Transverse colon (tissue), 4 donors: ENCODE results near the gene CNOT11. TPM values are rescaled to one million over a fixed set of nuclear protein-coding genes. Genes with fewer than 3 reads are reported as not detected.

Source experiments
- DNase-seq: peaks from one replicate; pipeline ENCODE4 v3.0.0-alpha.2; 2019
- H3K27ac ChIP-seq, 4 donors: fragments of 200-600 bp; sonication (generic); 2 replicates each; pipeline ENCODE4 v1.5.1; 2016 to 2018; ENCODE audit warnings: inconsistent platforms in 4 of 4
- H3K27me3 ChIP-seq: fragments of 200-600 bp; sonication (generic); 2 replicates; pipeline ENCODE4 v1.5.1; 2017; ENCODE audit warnings: inconsistent platforms
- H3K36me3 ChIP-seq, 4 donors: fragments of 200-600 bp; sonication (generic); 2 replicates each; pipeline ENCODE4 v1.5.1; 2017 to 2019; ENCODE audit warnings: inconsistent platforms in 4 of 4
- H3K4me1 ChIP-seq, 4 donors: fragments of 200-600 bp; sonication (generic); 2 replicates each; pipeline ENCODE4 v1.5.1; 2017 to 2020; ENCODE audit warnings: inconsistent platforms in 4 of 4
- H3K4me3 ChIP-seq, 4 donors: fragments of 200-600 bp; sonication (generic); 1 replicate in 1 of 4; 2 replicates in 3 of 4; pipeline versions ENCODE4 v1.5.1 to v1.6.1; 2017 to 2019; ENCODE audit warnings: inconsistent platforms in 4 of 4
- H3K9me3 ChIP-seq, 2 donors: fragments of 200-600 bp; sonication (generic); 2 replicates each; pipeline ENCODE4 v1.5.1; 2017 to 2019; ENCODE audit warnings: inconsistent platforms in 2 of 2
- CTCF ChIP-seq, 5 experiments: fragments of 200-600 bp in 3 of 5; fragments of 450-650 bp in 2 of 5; sonication (generic) in 3 of 5; IDR thresholded peaks; 1 replicate in 2 of 5; 2 replicates in 3 of 5; pipeline ENCODE4 v1.5.1; 2016 to 2017; ENCODE audit warnings: antibody characterized with exemption in 5 of 5, inconsistent platforms in 3 of 5, mild to moderate bottlenecking in 2 of 5, moderate library complexity in 1 of 5
- EP300 ChIP-seq: sonication (generic); formaldehyde crosslinking; IDR thresholded peaks from one replicate; pipeline ENCODE4 v1.6.1; 2017; ENCODE audit warnings: antibody characterized with exemption, low read depth
- POLR2A ChIP-seq: fragments of 450-650 bp; IDR thresholded peaks from one replicate; pipeline ENCODE4 v1.6.1; 2016; ENCODE audit warnings: antibody characterized with exemption, mild to moderate bottlenecking, moderate library complexity
- POLR2AphosphoS5 ChIP-seq, 3 donors: sonication (generic); formaldehyde crosslinking; IDR thresholded peaks; one replicate each; pipeline ENCODE4 v1.6.1; 2016; ENCODE audit warnings: antibody characterized with exemption in 3 of 3
- WGBS, 2 donors: methylation state at CpG; one replicate each; pipeline ENCODE4 v1.1.5; 2018; ENCODE audit warnings: low coverage in 1 of 2; 5-methylcytosine and 5-hydroxymethylcytosine counted together
- in situ Hi-C, 4 donors: fragments of 200-750 bp; cut with MboI; loops; one replicate each; pipeline versions ENCODE4 v1.15.0 to v1.15.1; 2017; ENCODE audit warnings: low sequenced_read_pairs in 3 of 4, low pct_ligation_motif_present in 1 of 4, low pct_unique_long_range_greater_than_20kb in 1 of 4
- intact Hi-C: fragments of 100-400 bp; cut with DNase I; formaldehyde crosslinking; loops from one replicate; pipeline ENCODE4 v1.15.1; 2023; ENCODE audit warnings: low total_unique reads
- total RNA-seq, 4 donors: library from RNA; depleted of rRNA; stranded (reverse); fragments of >200 nt; gene quantifications; one replicate each; pipeline ENCODE4 v1.1.0, GENCODE V29; 2016

CNOT11 gene
- total RNA-seq, 4 donors from 2014 or later = 36.8 to 48.4 (median 37.6) TPM

GRCh38 chr2:101277111-101277510, 24.4 kb downstream of the CNOT11 start:
- TF ChIP-seq POLR2AphosphoS5 (IDR thresholded peaks at IDR 0.05) (no peak), POLR2A (no peak), EP300 (no peak), CTCF (IDR thresholded peaks at IDR 0.05) (no peak)
- Histone ChIP-seq H3K4me1 (no peaks in the 10 kb centered on the region), H3K9me3 (no peaks in the 10 kb centered on the region), H3K4me3 (no peak overlapping the region), H3K27ac (no peak overlapping the region), H3K36me3 (peaks cover 0 to 67% (median 22%) of the 10 kb centered on the region in 4 donors), H3K27me3 (no peaks in the 10 kb centered on the region)
- intact Hi-C loops = no loop called here
- in situ Hi-C loops = no loop called here
- WGBS, 2 donors = 66 to 77% methylated on average over 4 to 7 of the region's 7 CpGs
- DNase-seq = no peak

DNA sequence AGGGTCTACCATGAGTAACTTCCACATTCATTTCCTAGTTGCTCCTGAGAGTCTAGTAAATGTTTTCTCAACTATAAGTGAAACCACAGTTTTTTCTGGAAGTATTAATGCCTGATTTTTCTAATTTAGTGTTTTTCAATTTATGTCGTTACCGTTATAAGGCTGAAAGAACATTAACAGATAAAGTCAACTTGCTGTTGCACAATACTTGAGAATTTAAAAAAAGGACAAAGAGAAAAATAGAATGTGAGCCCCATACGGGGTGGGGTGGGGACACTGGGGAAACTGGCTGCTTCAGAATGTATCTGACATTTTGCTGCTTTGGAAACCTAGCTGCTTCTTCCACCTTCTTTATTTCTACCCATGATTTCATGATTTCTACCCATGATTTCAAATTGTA, 26.2 kb downstream of the CNOT11 start:
- in situ Hi-C loops (no loop called here), intact Hi-C loops (no loop called here)
- Histone ChIP-seq H3K27ac (no peak overlapping the region), H3K4me3 (no peak overlapping the region), H3K36me3 (peaks cover 0 to 60% (median 22%) of the 10 kb centered on the region in 4 donors), H3K4me1 (no peaks in the 10 kb centered on the region), H3K27me3 (no peaks in the 10 kb centered on the region), H3K9me3 (no peaks in the 10 kb centered on the region)
- TF ChIP-seq POLR2A (no peak), POLR2AphosphoS5 (IDR thresholded peaks at IDR 0.05) (no peak), CTCF (IDR thresholded peaks at IDR 0.05) (no peak), EP300 (no peak)
- 87 to 96% methylated on average over 3 of the region's 3 CpGs for WGBS, 2 donors
- DNase-seq = no peak

DNA sequence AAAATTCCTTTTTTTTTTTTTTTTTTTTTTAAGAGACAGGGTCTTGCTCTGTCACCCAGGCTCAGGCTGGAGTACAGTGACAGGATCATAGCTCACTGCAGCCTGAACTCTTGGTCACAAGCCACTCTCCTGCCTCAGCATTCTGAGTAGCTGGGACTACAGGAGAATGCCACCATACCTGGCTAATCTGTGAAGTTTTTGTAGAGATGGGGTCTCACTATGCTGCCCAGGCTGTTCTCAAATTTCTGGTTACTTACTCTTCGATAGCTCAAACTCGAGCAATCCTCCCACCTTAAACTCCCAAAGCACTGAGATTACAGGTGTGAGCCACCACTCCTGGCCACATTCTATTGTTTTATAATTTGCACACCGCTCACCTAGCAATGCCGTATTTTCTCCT, 28.8 kb downstream of the CNOT11 start:
- TF ChIP-seq POLR2AphosphoS5 (IDR thresholded peaks at IDR 0.05) (no peak), CTCF (IDR thresholded peaks at IDR 0.05) (no peak), EP300 (no peak), POLR2A (no peak)
- no peak for DNase-seq
- intact Hi-C loops (no loop called here), in situ Hi-C loops (no loop called here)
- 94 to 99% methylated on average over 2 to 4 of the region's 4 CpGs for WGBS, 2 donors
- H3K4me3 ChIP-seq = no peak overlapping the region
- no peaks in the 10 kb centered on the region for H3K27me3 ChIP-seq
- no peak overlapping the region for H3K27ac ChIP-seq
- H3K9me3 ChIP-seq = no peaks in the 10 kb centered on the region
- H3K36me3 ChIP-seq = peaks cover 0 to 64% (median 26%) of the 10 kb centered on the region in 4 donors
- H3K4me1 ChIP-seq = no peaks in the 10 kb centered on the region

- Histone ChIP-seq H3K27me3 (no peaks in the 10 kb centered on the region), H3K4me3 (no peak overlapping the region), H3K36me3 (peaks cover 0 to 72% (median 32%) of the 10 kb centered on the region in 4 donors), H3K27ac (no peak overlapping the region), H3K9me3 (no peaks in the 10 kb centered on the region), H3K4me1 (no peaks in the 10 kb centered on the region)
- no peak for DNase-seq
- no peak for TF ChIP-seq CTCF (IDR thresholded peaks at IDR 0.05)
- no peak for TF ChIP-seq POLR2AphosphoS5 (IDR thresholded peaks at IDR 0.05)
- no peak for TF ChIP-seq EP300
- no peak for TF ChIP-seq POLR2A
- 97 to 100% methylated on average over 1 to 3 of the region's 3 CpGs for WGBS, 2 donors
- in situ Hi-C loops (no loop called here), intact Hi-C loops (no loop called here)
Measured at GRCh38 chr2:101282980-101283379, 30.3 kb downstream of the CNOT11 start.
